HL-60 (cell line): ENCODE data around the gene FSTL5.

ENCODE experiments used
- DNase-seq, 2 experiments: peaks; one replicate each; pipeline ENCODE4 v3.0.0-alpha.2; 2010 to 2020; ENCODE audit warnings: low read depth in 1 of 2, low spot score in 1 of 2
- H3K27ac ChIP-seq: fragments of 250-450 bp; sonication (Bioruptor Pico); replicated peaks from 2 replicates; pipeline ENCODE4 v1.5.1; 2020; ENCODE audit warnings: mild to moderate bottlenecking, moderate library complexity
- H3K27me3 ChIP-seq: fragments of 250-450 bp; sonication (Bioruptor Pico); 2 replicates; pipeline ENCODE4 v1.5.1; 2021; ENCODE audit warnings: mild to moderate bottlenecking, moderate library complexity; ENCODE audit not compliant: insufficient read depth, poor library complexity, severe bottlenecking
- H3K4me3 ChIP-seq: replicated peaks from 2 replicates; pipeline ENCODE4 v1.5.1; 2011; ENCODE audit warnings: mild to moderate bottlenecking, control low read depth, low read length; ENCODE audit not compliant: insufficient read depth
- CTCF ChIP-seq: IDR thresholded peaks from one replicate; pipeline ENCODE4 v1.5.1; 2011; ENCODE audit warnings: low read length, control low read depth, inconsistent platforms; ENCODE audit not compliant: insufficient read depth
- GABPA ChIP-seq: IDR thresholded peaks from 2 replicates; pipeline ENCODE4 v1.6.1; 2012; ENCODE audit warnings: low read depth
- POLR2AphosphoS5 ChIP-seq: IDR thresholded peaks from 2 replicates; pipeline ENCODE4 v1.6.1; 2012; ENCODE audit warnings: low read depth
- REST ChIP-seq: IDR thresholded peaks from 2 replicates; pipeline ENCODE4 v1.6.1; 2012; ENCODE audit warnings: low read depth; ENCODE audit not compliant: insufficient replicate concordance
- SPI1 ChIP-seq: IDR thresholded peaks from 2 replicates; pipeline ENCODE4 v1.6.1; 2012; ENCODE audit warnings: low read depth, mild to moderate bottlenecking, borderline replicate concordance

Gene FSTL5

GRCh38 chr4:161428180-161428965, 735.4 kb downstream of the FSTL5 start:
- Histone ChIP-seq H3K27me3 (no peaks in the 10 kb centered on the region), H3K4me3 (no peak overlapping the region), H3K27ac (no peak overlapping the region)
- no peak for DNase-seq
- TF ChIP-seq POLR2AphosphoS5, result no peak
- TF ChIP-seq CTCF, result no peak
- no peak for TF ChIP-seq SPI1
- TF ChIP-seq REST, result no peak
- TF ChIP-seq GABPA, result no peak

GRCh38 chr4:161419822-161420221, 744.0 kb downstream of the FSTL5 start:
- H3K4me3 ChIP-seq, result no peak overlapping the region
- no peaks in the 10 kb centered on the region for H3K27me3 ChIP-seq
- DNase-seq, result peak; percentile 6 to 89
- H3K27ac ChIP-seq, result peak overlapping the region; percentile 62
- no peak for TF ChIP-seq POLR2AphosphoS5
- TF ChIP-seq CTCF, result peak; percentile 4
- peak; percentile 70; the same call in 1 of the 2 replicates for TF ChIP-seq SPI1

GRCh38 chr4:161411901-161412300, 751.9 kb downstream of the FSTL5 start:
- H3K4me3 ChIP-seq, result no peak overlapping the region
- H3K27ac ChIP-seq, result no peak overlapping the region
- DNase-seq, result no peak
- H3K27me3 ChIP-seq, result no peaks in the 10 kb centered on the region
- no peak for TF ChIP-seq CTCF
- no peak for TF ChIP-seq POLR2AphosphoS5
- TF ChIP-seq SPI1, result no peak
- no peak for TF ChIP-seq GABPA

- H3K27ac ChIP-seq, result no peak overlapping the region
- H3K4me3 ChIP-seq, result no peak overlapping the region
- no peaks in the 10 kb centered on the region for H3K27me3 ChIP-seq
- no peak for TF ChIP-seq REST
- no peak for TF ChIP-seq SPI1
- no peak for TF ChIP-seq GABPA
- TF ChIP-seq CTCF, result no peak
- TF ChIP-seq POLR2AphosphoS5, result no peak
- no peak for DNase-seq
These were observed 759.3 kb downstream of the FSTL5 start for GRCh38 chr4:161404346-161405110.
